ENCODE measurements around the gene IFI27L1.

GRCh38 chr14:94125659-94126418, 44.7 kb downstream of the IFI27L1 start:
- TF ChIP-seq, protein P1, sequence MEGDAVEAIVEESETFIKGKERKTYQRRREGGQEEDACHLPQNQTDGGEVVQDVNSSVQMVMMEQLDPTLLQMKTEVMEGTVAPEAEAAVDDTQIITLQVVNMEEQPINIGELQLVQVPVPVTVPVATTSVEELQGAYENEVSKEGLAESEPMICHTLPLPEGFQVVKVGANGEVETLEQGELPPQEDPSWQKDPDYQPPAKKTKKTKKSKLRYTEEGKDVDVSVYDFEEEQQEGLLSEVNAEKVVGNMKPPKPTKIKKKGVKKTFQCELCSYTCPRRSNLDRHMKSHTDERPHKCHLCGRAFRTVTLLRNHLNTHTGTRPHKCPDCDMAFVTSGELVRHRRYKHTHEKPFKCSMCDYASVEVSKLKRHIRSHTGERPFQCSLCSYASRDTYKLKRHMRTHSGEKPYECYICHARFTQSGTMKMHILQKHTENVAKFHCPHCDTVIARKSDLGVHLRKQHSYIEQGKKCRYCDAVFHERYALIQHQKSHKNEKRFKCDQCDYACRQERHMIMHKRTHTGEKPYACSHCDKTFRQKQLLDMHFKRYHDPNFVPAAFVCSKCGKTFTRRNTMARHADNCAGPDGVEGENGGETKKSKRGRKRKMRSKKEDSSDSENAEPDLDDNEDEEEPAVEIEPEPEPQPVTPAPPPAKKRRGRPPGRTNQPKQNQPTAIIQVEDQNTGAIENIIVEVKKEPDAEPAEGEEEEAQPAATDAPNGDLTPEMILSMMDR (IDR thresholded peaks at IDR 0.05): no peak
- TF ChIP-seq POLR2A (IDR thresholded peaks at IDR 0.05): no peak
